ENCODE data around the gene ANO4. TPM values are rescaled to one million over a fixed set of nuclear protein-coding genes. Genes with fewer than 3 reads are reported as not detected.

The ANO4 gene
- polyA plus RNA-seq, 1 donor (not counting 4 experiments of a cell fraction or from before 2014, with no cell fraction given): 18.1 TPM

- dilution Hi-C loops (cut with MboI; ENCODE audit: extremely low pct_ligation_motif_present, low sequenced_read_pairs): no loop called here
- no peaks in the 10 kb centered on the region for H3K9me1 ChIP-seq (ENCODE audit: control insufficient read depth, extremely low read depth, insufficient read depth, low read length)
- no peak for FAIRE-seq
Observed at GRCh38 chr12:101168001-101168400, 373.4 kb downstream of the ANO4 start.

GRCh38 chr12:101172316-101172715 lies 377.7 kb downstream of the ANO4 start:
- DNase-seq (ENCODE audit: low read depth, low spot score) (no peak), FAIRE-seq (no peak)
- H3K27me3 ChIP-seq (ENCODE audit: control insufficient read depth, extremely low read depth, insufficient read depth, low read length): no peaks in the 10 kb centered on the region
- no peak overlapping the region for H2AFZ ChIP-seq (ENCODE audit: control insufficient read depth, low read length)
- no peaks in the 10 kb centered on the region for H3K9me1 ChIP-seq (ENCODE audit: control insufficient read depth, extremely low read depth, insufficient read depth, low read length)
- TF ChIP-seq CTCF (optimal IDR thresholded peaks at IDR 0.05 in 1 of 3, IDR thresholded peaks at IDR 0.05 in 1 of 3, conservative IDR thresholded peaks at IDR 0.05 in 1 of 3; ENCODE audit: extremely low read depth in 1 of 3, insufficient read depth in 2 of 3, low read length in 3 of 3): peak; percentile 45 to 73 (median 67)
- no peak for TF ChIP-seq EZH2 (IDR thresholded peaks at IDR 0.05; ENCODE audit: low read length)
- no peaks in the 10 kb centered on the region for H3K4me1 ChIP-seq (ENCODE audit: control insufficient read depth, extremely low read depth, insufficient read depth, low read length)
- no peaks in the 10 kb centered on the region for H4K20me1 ChIP-seq (ENCODE audit: control insufficient read depth, extremely low read depth, insufficient read depth, low read length)
- dilution Hi-C loops (cut with MboI; ENCODE audit: extremely low pct_ligation_motif_present, low sequenced_read_pairs): no loop called here
- H3K79me2 ChIP-seq (ENCODE audit: control insufficient read depth, insufficient read depth, low read length): no peaks in the 10 kb centered on the region
- no peak overlapping the region for H3K9ac ChIP-seq (ENCODE audit: control insufficient read depth, extremely low read depth, insufficient read depth, low read length)
- H3K9me3 ChIP-seq (ENCODE audit: control insufficient read depth, low read depth, low read length): no peaks in the 10 kb centered on the region
- H3K4me3 ChIP-seq (ENCODE audit: control insufficient read depth in 2 of 3, extremely low read depth in 1 of 3, insufficient read depth in 2 of 3, low read depth in 1 of 3, low read length in 3 of 3): no peak overlapping the region
- no peaks in the 10 kb centered on the region for H3K36me3 ChIP-seq (ENCODE audit: control insufficient read depth in 2 of 2, extremely low read depth in 1 of 2, insufficient read depth in 2 of 2, low read length in 2 of 2)
- no peak overlapping the region for H3K27ac ChIP-seq (ENCODE audit: control insufficient read depth, insufficient read depth, low read length)
- H3K4me2 ChIP-seq (ENCODE audit: control insufficient read depth, extremely low read depth, insufficient read depth, low read depth, low read length): no peak overlapping the region

More at GRCh38 chr12:101168001-101168400, 373.4 kb downstream of the ANO4 start:
- no peaks in the 10 kb centered on the region for H3K27me3 ChIP-seq (ENCODE audit: control insufficient read depth, extremely low read depth, insufficient read depth, low read length)
- H3K4me1 ChIP-seq (ENCODE audit: control insufficient read depth, extremely low read depth, insufficient read depth, low read length): peaks cover 13% of the 10 kb centered on the region
- no peak overlapping the region for H3K27ac ChIP-seq (ENCODE audit: control insufficient read depth, insufficient read depth, low read length)
- no peaks in the 10 kb centered on the region for H3K9me3 ChIP-seq (ENCODE audit: control insufficient read depth, low read depth, low read length)
- no peak for DNase-seq (ENCODE audit: low read depth, low spot score)
- no peaks in the 10 kb centered on the region for H4K20me1 ChIP-seq (ENCODE audit: control insufficient read depth, extremely low read depth, insufficient read depth, low read length)
- TF ChIP-seq CTCF (optimal IDR thresholded peaks at IDR 0.05 in 1 of 3, IDR thresholded peaks at IDR 0.05 in 1 of 3, conservative IDR thresholded peaks at IDR 0.05 in 1 of 3; ENCODE audit: extremely low read depth in 1 of 3, insufficient read depth in 2 of 3, low read length in 3 of 3) (no peak), EZH2 (IDR thresholded peaks at IDR 0.05; ENCODE audit: low read length) (no peak)
- H2AFZ ChIP-seq (ENCODE audit: control insufficient read depth, low read length): no peak overlapping the region
- no peaks in the 10 kb centered on the region for H3K79me2 ChIP-seq (ENCODE audit: control insufficient read depth, insufficient read depth, low read length)
- H3K9ac ChIP-seq (ENCODE audit: control insufficient read depth, extremely low read depth, insufficient read depth, low read length): no peak overlapping the region
- H3K4me3 ChIP-seq (ENCODE audit: control insufficient read depth in 2 of 3, extremely low read depth in 1 of 3, insufficient read depth in 2 of 3, low read depth in 1 of 3, low read length in 3 of 3): no peak overlapping the region
- no peaks in the 10 kb centered on the region for H3K36me3 ChIP-seq (ENCODE audit: control insufficient read depth in 2 of 2, extremely low read depth in 1 of 2, insufficient read depth in 2 of 2, low read length in 2 of 2)
- no peak overlapping the region for H3K4me2 ChIP-seq (ENCODE audit: control insufficient read depth, extremely low read depth, insufficient read depth, low read depth, low read length)

Measured in keratinocyte (primary cell).